Kidney (tissue), 14 donors: ENCODE data around the gene ARHGAP22. TPM values are rescaled to one million over a fixed set of nuclear protein-coding genes. Genes with fewer than 3 reads are reported as not detected.

Source experiments
- DNase-seq, 5 donors: peaks; one replicate each; pipeline ENCODE4 v3.0.0-alpha.2; 2013 to 2020
- FAIRE-seq: peaks from 2 replicates; lab custom pipeline; 2012; peaks lifted over from hg19 to GRCh38; lab: Jason Lieb, UNC
- H3K27ac ChIP-seq, 2 donors: one replicate each; pipeline ENCODE4 v1.7.0; 2013; ENCODE audit warnings: low read depth in 2 of 2, low read length in 2 of 2, inconsistent platforms in 1 of 2
- H3K27me3 ChIP-seq: one replicate; pipeline ENCODE4 v1.7.1; 2013; ENCODE audit warnings: low read length, inconsistent platforms; ENCODE audit not compliant: control insufficient read depth, insufficient read depth
- H3K36me3 ChIP-seq, 3 donors: one replicate each; pipeline versions ENCODE4 v1.7.0 to v1.7.1; 2013; ENCODE audit warnings: low read length in 3 of 3, control low read depth in 1 of 3, inconsistent platforms in 1 of 3; ENCODE audit not compliant: insufficient read depth in 3 of 3, control insufficient read depth in 2 of 3
- H3K4me1 ChIP-seq, 3 donors: one replicate each; pipeline versions ENCODE4 v1.7.0 to v1.7.1; 2013; ENCODE audit warnings: low read length in 3 of 3, inconsistent platforms in 1 of 3, low read depth in 1 of 3; ENCODE audit not compliant: control insufficient read depth in 2 of 3, insufficient read depth in 2 of 3
- H3K4me3 ChIP-seq, 3 donors: one replicate each; pipeline versions ENCODE4 v1.7.0 to v1.8.1; 2013; ENCODE audit warnings: low read length in 3 of 3, control low read depth in 1 of 3, inconsistent platforms in 1 of 3
- H3K9ac ChIP-seq, 3 donors: one replicate each; pipeline versions ENCODE4 v1.7.0 to v1.7.1; 2013; ENCODE audit warnings: low read length in 3 of 3, control low read depth in 1 of 3, inconsistent platforms in 1 of 3
- H3K9me3 ChIP-seq, 3 donors: one replicate each; pipeline versions ENCODE4 v1.7.0 to v1.7.1; 2013; ENCODE audit warnings: low read length in 3 of 3, control low read depth in 1 of 3, inconsistent platforms in 1 of 3; ENCODE audit not compliant: control insufficient read depth in 2 of 3, insufficient read depth in 1 of 3
- intact Hi-C: fragments of 100-400 bp; cut with DNase I; formaldehyde crosslinking; loops from one replicate; pipeline ENCODE4 v1.11.1; 2022
- polyA plus RNA-seq: library from polyadenylated mRNA; stranded (reverse); fragments of 350-450 nt; fragmentation: Illumina TruSeq; extraction: RNeasy Lipid Tissue Mini Kit (QIAGEN cat#74804); gene quantifications from one replicate; pipeline ENCODE4 v1.2.3, GENCODE V29; 2014; ENCODE audit warnings: low read depth, low replicate concordance; ENCODE audit not compliant: insufficient read depth
- total RNA-seq: library from RNA; stranded (reverse); fragmentation: NEBNext Ultra II Directional; extraction: Animal tissue kit (Norgen Biotek cat#: 25700); gene quantifications from one replicate; pipeline ENCODE4 v1.2.1, GENCODE V29; 2021
- TF ChIP-seq, protein P1 (sequence below): IDR thresholded peaks from 3 replicates; pipeline ENCODE4 v1.5.1; 2012; ENCODE audit warnings: mild to moderate bottlenecking, moderate library complexity, borderline replicate concordance; ENCODE audit not compliant: insufficient read depth; ENCODE audit errors: extremely low read depth
- donor health status: control.
- donor health status: control.
- donor health status: control.
- donor health status: control.
- donor health status: control.
- donor health status: DM: yes; HTN: yes; CAD: no.
- donor health status: Normal renal cell carcinoma (clear cell type).

The ARHGAP22 gene
- total and polyA plus RNA-seq, 2 donors from 2014 or later: 0.62 to 6.6 TPM

DNA sequence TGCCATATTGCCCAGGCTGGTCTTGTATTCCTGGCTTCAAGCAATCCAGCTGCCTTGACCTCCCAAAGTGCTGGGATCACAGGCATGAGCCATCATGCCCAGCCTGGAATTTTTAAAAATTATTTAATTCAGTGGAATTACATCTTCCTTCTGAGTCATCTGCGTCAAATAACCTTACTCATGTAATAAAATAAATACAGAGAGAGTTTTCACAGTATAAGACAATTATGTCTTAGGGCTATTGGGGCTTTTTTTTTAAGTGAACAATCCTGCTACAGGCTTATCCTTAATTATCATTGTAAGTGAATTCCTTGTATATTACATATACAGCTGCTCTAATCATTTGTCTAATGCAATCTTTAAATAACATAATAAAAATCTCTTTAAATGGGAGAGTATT is 190.1 kb downstream of the ARHGAP22 start:
- H3K4me1 ChIP-seq: no peaks in the 10 kb centered on the region
- no peak overlapping the region for H3K27ac ChIP-seq
- no peak for FAIRE-seq
- H3K4me3 ChIP-seq: no peak overlapping the region
- intact Hi-C loops: no loop called here
- TF ChIP-seq, protein P1, sequence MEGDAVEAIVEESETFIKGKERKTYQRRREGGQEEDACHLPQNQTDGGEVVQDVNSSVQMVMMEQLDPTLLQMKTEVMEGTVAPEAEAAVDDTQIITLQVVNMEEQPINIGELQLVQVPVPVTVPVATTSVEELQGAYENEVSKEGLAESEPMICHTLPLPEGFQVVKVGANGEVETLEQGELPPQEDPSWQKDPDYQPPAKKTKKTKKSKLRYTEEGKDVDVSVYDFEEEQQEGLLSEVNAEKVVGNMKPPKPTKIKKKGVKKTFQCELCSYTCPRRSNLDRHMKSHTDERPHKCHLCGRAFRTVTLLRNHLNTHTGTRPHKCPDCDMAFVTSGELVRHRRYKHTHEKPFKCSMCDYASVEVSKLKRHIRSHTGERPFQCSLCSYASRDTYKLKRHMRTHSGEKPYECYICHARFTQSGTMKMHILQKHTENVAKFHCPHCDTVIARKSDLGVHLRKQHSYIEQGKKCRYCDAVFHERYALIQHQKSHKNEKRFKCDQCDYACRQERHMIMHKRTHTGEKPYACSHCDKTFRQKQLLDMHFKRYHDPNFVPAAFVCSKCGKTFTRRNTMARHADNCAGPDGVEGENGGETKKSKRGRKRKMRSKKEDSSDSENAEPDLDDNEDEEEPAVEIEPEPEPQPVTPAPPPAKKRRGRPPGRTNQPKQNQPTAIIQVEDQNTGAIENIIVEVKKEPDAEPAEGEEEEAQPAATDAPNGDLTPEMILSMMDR: no peak
- DNase-seq: no peak
- no peak overlapping the region for H3K9ac ChIP-seq
- no peaks in the 10 kb centered on the region for H3K27me3 ChIP-seq
- H3K36me3 ChIP-seq: peaks cover 3 to 8% (median 6%) of the 10 kb centered on the region in 3 donors
- peaks cover 0 to 13% (median 0%) of the 10 kb centered on the region in 3 donors for H3K9me3 ChIP-seq

DNA sequence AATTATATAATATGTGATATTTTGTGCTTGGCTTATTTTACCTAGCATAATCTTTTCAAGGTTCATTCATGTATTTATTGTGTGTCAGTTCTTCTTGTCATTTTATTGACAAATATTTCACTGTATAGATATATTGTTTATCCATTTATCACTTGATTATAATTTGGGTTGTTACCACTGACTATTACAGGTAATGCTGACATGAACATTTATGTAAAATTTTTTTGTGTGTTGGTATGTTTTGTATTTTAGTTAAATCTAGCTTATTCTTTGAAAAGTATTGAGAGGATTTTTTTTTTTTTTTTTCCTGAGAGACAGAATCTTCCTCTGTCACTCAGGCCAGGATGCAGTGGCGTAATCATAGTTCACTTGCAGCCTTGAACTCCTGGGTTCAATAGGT is 190.7 kb downstream of the ARHGAP22 start:
- H3K9me3 ChIP-seq: peaks cover 0 to 13% (median 0%) of the 10 kb centered on the region in 3 donors
- H3K27me3 ChIP-seq: no peaks in the 10 kb centered on the region
- FAIRE-seq: no peak
- intact Hi-C loops: no loop called here
- no peak overlapping the region for H3K9ac ChIP-seq
- DNase-seq: no peak
- no peaks in the 10 kb centered on the region for H3K4me1 ChIP-seq
- H3K4me3 ChIP-seq: no peak overlapping the region
- TF ChIP-seq, protein P1: no peak
- no peak overlapping the region for H3K27ac ChIP-seq
- H3K36me3 ChIP-seq: peaks cover 3 to 9% (median 6%) of the 10 kb centered on the region in 3 donors

GRCh38 chr10:48412933-48413332 is 191.9 kb downstream of the ARHGAP22 start:
- TF ChIP-seq, protein P1: no peak
- H3K4me1 ChIP-seq: no peaks in the 10 kb centered on the region
- peaks cover 3 to 9% (median 9%) of the 10 kb centered on the region in 3 donors for H3K36me3 ChIP-seq
- no peak overlapping the region for H3K9ac ChIP-seq
- H3K27ac ChIP-seq: no peak overlapping the region
- H3K4me3 ChIP-seq: no peak overlapping the region
- intact Hi-C loops: no loop called here
- DNase-seq (no peak), FAIRE-seq (no peak)
- no peaks in the 10 kb centered on the region for H3K27me3 ChIP-seq
- peaks cover 0 to 13% (median 0%) of the 10 kb centered on the region in 3 donors for H3K9me3 ChIP-seq

GRCh38 chr10:48412081-48412480 is 192.8 kb downstream of the ARHGAP22 start:
- DNase-seq (no peak), FAIRE-seq (no peak)
- H3K27me3 ChIP-seq: no peaks in the 10 kb centered on the region
- peaks cover 0 to 13% (median 0%) of the 10 kb centered on the region in 3 donors for H3K9me3 ChIP-seq
- TF ChIP-seq, protein P1: no peak
- intact Hi-C loops: no loop called here
- H3K36me3 ChIP-seq: peaks cover 3 to 12% (median 9%) of the 10 kb centered on the region in 3 donors
- H3K4me1 ChIP-seq: no peaks in the 10 kb centered on the region
- no peak overlapping the region for H3K9ac ChIP-seq
- no peak overlapping the region for H3K27ac ChIP-seq
- no peak overlapping the region for H3K4me3 ChIP-seq
